A549 (cell line): Measurements from ENCODE around the gene OR1S2. TPM values are rescaled to one million over a fixed set of nuclear protein-coding genes. Genes with fewer than 3 reads are reported as not detected.

ENCODE experiments used
- ATAC-seq, 2 experiments: fragments of 200-7000 bp in 1 of 2; fragments of >200 bp in 1 of 2; cut with Nextera tagmentation in 1 of 2; cut with Tn5 transposase in 1 of 2; 3 replicates each; pipeline versions ENCODE4 v1.8.0 to v1.9.1; 2018 to 2020; ENCODE audit warnings: mild to moderate bottlenecking in 1 of 2, moderate library complexity in 1 of 2
- CTCF ChIA-PET: fragments of 300-600 bp; sonication (Branson Sonifier 250); formaldehyde crosslinking; extraction: SDS; loops from one replicate; lab custom pipeline; 2021; ENCODE audit warnings: antibody characterized with exemption, inconsistent platforms; lab: Yijun Ruan, JAX
- POLR2A ChIA-PET: fragments of 350-600 bp; formaldehyde crosslinking; extraction: SDS; loops from one replicate; lab custom pipeline; 2021; ENCODE audit warnings: antibody characterized with exemption, inconsistent platforms; lab: Yijun Ruan, JAX
- DNase-seq, 2 experiments: peaks; one replicate each; pipeline versions ENCODE4 v3.0.0 to v3.0.0-alpha.2; 2011 to 2016; ENCODE audit warnings: low read depth in 1 of 2, low spot score in 1 of 2
- FAIRE-seq: peaks from 2 replicates; lab custom pipeline; 2011; peaks lifted over from hg19 to GRCh38; lab: Jason Lieb, UNC
- H3K27ac ChIP-seq, 2 experiments: fragments of >200 bp; sonication (Bioruptor Twin); formaldehyde crosslinking; 3 replicates each; pipeline ENCODE4 v1.5.1; 2016 to 2017
- H3K4me1 ChIP-seq: fragments of >200 bp; sonication (Bioruptor Twin); formaldehyde crosslinking; 3 replicates; pipeline ENCODE4 v1.6.1; 2016
- H3K4me2 ChIP-seq: fragments of >200 bp; sonication (Bioruptor Twin); formaldehyde crosslinking; 3 replicates; pipeline ENCODE4 v1.6.1; 2016
- H3K4me3 ChIP-seq: fragments of >200 bp; sonication (Bioruptor Twin); formaldehyde crosslinking; 3 replicates; pipeline ENCODE4 v1.5.1; 2016
- H3K9me3 ChIP-seq: fragments of >200 bp; sonication (Bioruptor Twin); formaldehyde crosslinking; 3 replicates; pipeline ENCODE4 v1.6.1; 2016
- BHLHE40 ChIP-seq: IDR thresholded peaks from 2 replicates; pipeline ENCODE4 v1.6.1; 2012; ENCODE audit warnings: low read depth, low read length, inconsistent platforms
- CBX2 ChIP-seq: fragments of 200-600 bp; sonication (generic); IDR thresholded peaks from 2 replicates; pipeline ENCODE4 v1.6.1; 2016; ENCODE audit warnings: low read depth, mild to moderate bottlenecking, borderline replicate concordance
- CHD2 ChIP-seq: fragments of 150-350 bp; IDR thresholded peaks from 2 replicates; pipeline ENCODE4 v1.6.1; 2014; ENCODE audit warnings: low read length; ENCODE audit not compliant: partially characterized antibody
- CHD4 ChIP-seq: fragments of 200-600 bp; sonication (generic); IDR thresholded peaks from 2 replicates; pipeline ENCODE4 v1.6.1; 2016; ENCODE audit warnings: antibody characterized with exemption, mild to moderate bottlenecking, borderline replicate concordance
- HEYL ChIP-seq: fragments of 250-450 bp; sonication (Bioruptor Pico); IDR thresholded peaks from 2 replicates; pipeline ENCODE4 v1.8.0; 2021; ENCODE audit warnings: mild to moderate bottlenecking, moderate library complexity
- JUN ChIP-seq, 2 experiments: fragments of >200 bp; sonication (Bioruptor Twin); formaldehyde crosslinking; IDR thresholded peaks; 2 replicates in 1 of 2; 3 replicates in 1 of 2; pipeline ENCODE4 v1.6.1; 2016 to 2017
- JUNB ChIP-seq: fragments of >200 bp; sonication (Bioruptor Twin); formaldehyde crosslinking; IDR thresholded peaks from 2 replicates; pipeline ENCODE4 v1.6.1; 2016
- KDM1A ChIP-seq: fragments of 200-600 bp; sonication (generic); IDR thresholded peaks from 2 replicates; pipeline ENCODE4 v1.6.1; 2016; ENCODE audit warnings: low read depth, mild to moderate bottlenecking
- KDM5A ChIP-seq: fragments of 200-600 bp; sonication (generic); IDR thresholded peaks from 2 replicates; pipeline ENCODE4 v1.6.1; 2016; ENCODE audit warnings: antibody characterized with exemption, mild to moderate bottlenecking
- MAFK ChIP-seq: fragments of 450-650 bp; IDR thresholded peaks from 2 replicates; pipeline ENCODE4 v1.6.1; 2014; ENCODE audit not compliant: partially characterized antibody
- MAX ChIP-seq: IDR thresholded peaks from 2 replicates; pipeline ENCODE4 v1.6.1; 2012
- NFE2L2 ChIP-seq: fragments of 150-350 bp; conservative IDR thresholded peaks from 2 replicates; pipeline ENCODE4 v1.6.1; 2014; ENCODE audit warnings: low read length
- NR3C1 ChIP-seq: fragments of >200 bp; sonication (Bioruptor Twin); formaldehyde crosslinking; IDR thresholded peaks from 3 replicates; pipeline ENCODE4 v1.6.1; 2017
- PHF8 ChIP-seq: fragments of 200-600 bp; sonication (generic); IDR thresholded peaks from 2 replicates; pipeline ENCODE4 v1.6.1; 2016; ENCODE audit warnings: low read depth, mild to moderate bottlenecking, antibody characterized with exemption, moderate library complexity, borderline replicate concordance
- RARB ChIP-seq: fragments of 250-450 bp; sonication (Bioruptor Pico); IDR thresholded peaks from 2 replicates; pipeline ENCODE4 v1.8.0; 2021; ENCODE audit warnings: mild to moderate bottlenecking, moderate library complexity
- RCOR1 ChIP-seq: fragments of 150-350 bp; IDR thresholded peaks from 2 replicates; pipeline ENCODE4 v1.6.1; 2014; ENCODE audit warnings: antibody characterized with exemption, low read length, low read depth
- RFX5 ChIP-seq: fragments of 450-650 bp; IDR thresholded peaks from 2 replicates; pipeline ENCODE4 v1.7.1; 2014; ENCODE audit warnings: antibody characterized with exemption, mild to moderate bottlenecking, moderate library complexity
- SMC3 ChIP-seq: fragments of >200 bp; sonication (Bioruptor Twin); formaldehyde crosslinking; IDR thresholded peaks from 3 replicates; pipeline ENCODE4 v1.6.1; 2018; ENCODE audit warnings: inconsistent platforms
- TFCP2L1 ChIP-seq: fragments of 250-450 bp; sonication (Bioruptor Pico); IDR thresholded peaks from 2 replicates; pipeline ENCODE4 v1.5.0; 2021; ENCODE audit warnings: mild to moderate bottlenecking
- TP53 ChIP-seq: fragments of 250-450 bp; sonication (Bioruptor Pico); IDR thresholded peaks from 2 replicates; pipeline ENCODE4 v1.5.0; 2021; ENCODE audit warnings: mild to moderate bottlenecking, moderate library complexity
- ZFP36 ChIP-seq: fragments of 450-650 bp; IDR thresholded peaks from 2 replicates; pipeline ENCODE4 v1.6.1; 2014; ENCODE audit warnings: borderline replicate concordance; ENCODE audit not compliant: partially characterized antibody
- ZNF302 ChIP-seq: fragments of 250-450 bp; sonication (Bioruptor Pico); IDR thresholded peaks from 2 replicates; pipeline ENCODE4 v1.9.0; 2021; ENCODE audit warnings: inconsistent platforms, mild to moderate bottlenecking, moderate library complexity
- WGBS: methylation state at CpG from one replicate; pipeline ENCODE4 v1.1.6; 2017; ENCODE audit errors: missing lambda C conversion rate; 5-methylcytosine and 5-hydroxymethylcytosine counted together
- polyA plus RNA-seq, 4 experiments: library from polyadenylated mRNA; depleted of rRNA in 3 of 4; stranded (reverse); fragments of >200 nt; fragmentation: RNase III in 1 of 4; extraction: RNeasy Plus Mini Kit Qiagen cat#74134 plus additional on column Dnase treatment in 1 of 4; gene quantifications; 2 replicates in 3 of 4; 3 replicates in 1 of 4; pipeline ENCODE4 v1.2.3, GENCODE V29; 2011 to 2017
- TF ChIP-seq, protein P1 (sequence below): fragments of 250-450 bp; sonication (Bioruptor Pico); IDR thresholded peaks from 2 replicates; pipeline ENCODE4 v1.5.0; 2020; ENCODE audit warnings: low read depth, mild to moderate bottlenecking, moderate library complexity
- TF ChIP-seq, protein P2 (sequence below): fragments of >200 bp; sonication (Bioruptor Twin); formaldehyde crosslinking; IDR thresholded peaks from 3 replicates; pipeline ENCODE4 v1.6.1; 2016
- TF ChIP-seq, protein P3 (sequence below): fragments of 250-450 bp; sonication (Bioruptor Pico); IDR thresholded peaks from 2 replicates; pipeline ENCODE4 v1.5.0; 2021; ENCODE audit warnings: mild to moderate bottlenecking, moderate library complexity, borderline replicate concordance
- TF ChIP-seq, protein P4 (sequence below): fragments of 450-650 bp; IDR thresholded peaks from 2 replicates; pipeline ENCODE4 v1.6.1; 2014; ENCODE audit warnings: antibody characterized with exemption
- TF ChIP-seq, protein P5 (sequence below): IDR thresholded peaks from 2 replicates; pipeline ENCODE4 v1.6.1; 2012; ENCODE audit warnings: low read depth, borderline replicate concordance

Gene OR1S2
- polyA plus RNA-seq, 2 of the 4 experiments (the other 2 are of a cell fraction) = not detected

DNA sequence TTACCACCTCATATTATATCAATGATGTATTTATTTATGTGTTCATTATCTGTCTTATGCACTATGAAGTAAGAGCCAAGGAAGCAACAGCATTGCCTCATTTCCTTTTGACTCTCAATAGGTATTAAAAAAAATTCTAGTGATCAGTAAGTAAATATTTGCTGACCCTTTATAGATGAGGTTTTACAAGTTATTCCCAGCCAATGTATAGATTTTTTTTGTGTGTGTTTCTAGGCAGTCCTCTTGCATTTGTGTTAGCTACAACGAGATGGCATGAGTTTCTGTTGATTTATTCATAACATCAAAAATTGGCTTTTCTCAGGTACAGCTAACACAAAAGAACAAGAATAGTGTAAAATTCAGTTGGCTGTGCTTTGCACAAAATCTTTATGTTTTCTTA is 4.7 kb downstream of the OR1S2 start:
- no peak overlapping the region for H3K4me2 ChIP-seq
- ChIA-PET CTCF (no interaction called here), POLR2A (no interaction called here)
- H3K9me3 ChIP-seq = no peaks in the 10 kb centered on the region
- no peak for FAIRE-seq
- TF ChIP-seq, protein P1, sequence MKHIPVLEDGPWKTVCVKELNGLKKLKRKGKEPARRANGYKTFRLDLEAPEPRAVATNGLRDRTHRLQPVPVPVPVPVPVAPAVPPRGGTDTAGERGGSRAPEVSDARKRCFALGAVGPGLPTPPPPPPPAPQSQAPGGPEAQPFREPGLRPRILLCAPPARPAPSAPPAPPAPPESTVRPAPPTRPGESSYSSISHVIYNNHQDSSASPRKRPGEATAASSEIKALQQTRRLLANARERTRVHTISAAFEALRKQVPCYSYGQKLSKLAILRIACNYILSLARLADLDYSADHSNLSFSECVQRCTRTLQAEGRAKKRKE = no peak
- TF ChIP-seq SMC3 (no peak), PHF8 (no peak), JUN (IDR thresholded peaks at IDR 0.05) (no peak), NR3C1 (no peak), MAFK (no peak)
- H3K4me3 ChIP-seq = no peak overlapping the region
- ATAC-seq = no peak
- 7% methylated on average over 1 of the region's 1 CpG for whole genome bisulfite sequencing
- H3K27ac ChIP-seq = no peak overlapping the region
- no peak for DNase-seq
- no peaks in the 10 kb centered on the region for H3K4me1 ChIP-seq

- H3K27ac ChIP-seq = no peak overlapping the region
- POLR2A ChIA-PET = no interaction called here
- no peaks in the 10 kb centered on the region for H3K4me1 ChIP-seq
- H3K4me2 ChIP-seq = no peak overlapping the region
- WGBS = 33% methylated on average over 2 of the region's 2 CpGs
- DNase-seq (no peak), ATAC-seq (no peak), FAIRE-seq (no peak)
- H3K9me3 ChIP-seq = no peaks in the 10 kb centered on the region
- no peak overlapping the region for H3K4me3 ChIP-seq
- CTCF ChIA-PET = no interaction called here
- TF ChIP-seq RARB (no peak), MAFK (peak; percentile 69), PHF8 (no peak), NFE2L2 (peak; percentile 41; the same call in 1 of the 2 replicates), MAX (no peak)
These were observed 8.0 kb downstream of the OR1S2 start for GRCh38 chr11:58195939-58196338.

GRCh38 chr11:58193391-58193790 is 10.6 kb downstream of the OR1S2 start:
- FAIRE-seq (no peak), DNase-seq (no peak)
- no peak overlapping the region for H3K4me2 ChIP-seq

DNA sequence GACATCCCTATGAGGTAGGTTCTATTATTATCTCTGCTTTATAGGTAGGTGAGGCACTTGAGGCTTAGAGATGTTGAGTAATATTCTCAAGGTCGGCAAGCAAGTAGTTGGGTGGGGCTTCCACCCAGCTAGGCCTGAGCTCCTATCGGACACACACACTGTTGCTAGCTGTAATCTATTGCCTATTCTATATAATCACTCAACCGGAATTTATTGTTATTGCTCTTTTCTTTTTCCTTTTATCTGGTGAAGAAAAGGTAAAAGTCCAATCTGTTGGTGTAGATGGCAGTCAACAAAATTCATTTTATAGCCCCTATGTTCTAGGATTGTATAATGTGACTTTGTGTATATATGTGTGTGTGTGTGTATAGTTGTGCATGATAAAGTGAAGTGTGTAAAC is 11.7 kb downstream of the OR1S2 start:
- Histone ChIP-seq H3K4me3 (no peak overlapping the region), H3K27ac (no peak overlapping the region), H3K4me2 (no peak overlapping the region), H3K9me3 (no peaks in the 10 kb centered on the region), H3K4me1 (no peaks in the 10 kb centered on the region)
- DNase-seq = no peak
- no peak for TF ChIP-seq CHD4
- TF ChIP-seq, protein P2, sequence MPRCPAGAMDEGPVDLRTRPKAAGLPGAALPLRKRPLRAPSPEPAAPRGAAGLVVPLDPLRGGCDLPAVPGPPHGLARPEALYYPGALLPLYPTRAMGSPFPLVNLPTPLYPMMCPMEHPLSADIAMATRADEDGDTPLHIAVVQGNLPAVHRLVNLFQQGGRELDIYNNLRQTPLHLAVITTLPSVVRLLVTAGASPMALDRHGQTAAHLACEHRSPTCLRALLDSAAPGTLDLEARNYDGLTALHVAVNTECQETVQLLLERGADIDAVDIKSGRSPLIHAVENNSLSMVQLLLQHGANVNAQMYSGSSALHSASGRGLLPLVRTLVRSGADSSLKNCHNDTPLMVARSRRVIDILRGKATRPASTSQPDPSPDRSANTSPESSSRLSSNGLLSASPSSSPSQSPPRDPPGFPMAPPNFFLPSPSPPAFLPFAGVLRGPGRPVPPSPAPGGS = no peak
- TF ChIP-seq, protein P3, sequence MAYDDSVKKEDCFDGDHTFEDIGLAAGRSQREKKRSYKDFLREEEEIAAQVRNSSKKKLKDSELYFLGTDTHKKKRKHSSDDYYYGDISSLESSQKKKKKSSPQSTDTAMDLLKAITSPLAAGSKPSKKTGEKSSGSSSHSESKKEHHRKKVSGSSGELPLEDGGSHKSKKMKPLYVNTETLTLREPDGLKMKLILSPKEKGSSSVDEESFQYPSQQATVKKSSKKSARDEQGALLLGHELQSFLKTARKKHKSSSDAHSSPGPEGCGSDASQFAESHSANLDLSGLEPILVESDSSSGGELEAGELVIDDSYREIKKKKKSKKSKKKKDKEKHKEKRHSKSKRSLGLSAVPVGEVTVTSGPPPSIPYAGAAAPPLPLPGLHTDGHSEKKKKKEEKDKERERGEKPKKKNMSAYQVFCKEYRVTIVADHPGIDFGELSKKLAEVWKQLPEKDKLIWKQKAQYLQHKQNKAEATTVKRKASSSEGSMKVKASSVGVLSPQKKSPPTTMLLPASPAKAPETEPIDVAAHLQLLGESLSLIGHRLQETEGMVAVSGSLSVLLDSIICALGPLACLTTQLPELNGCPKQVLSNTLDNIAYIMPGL (CRISPR knock-in tag) = no peak
- no peak for ATAC-seq
- FAIRE-seq = no peak
- CTCF ChIA-PET = no interaction called here
- POLR2A ChIA-PET = no interaction called here
- 14% methylated on average over 3 of the region's 3 CpGs for WGBS

More at GRCh38 chr11:58193391-58193790, 10.6 kb downstream of the OR1S2 start:
- ATAC-seq = no peak
- TF ChIP-seq CBX2 = no peak
- TF ChIP-seq CHD2 = no peak
- TF ChIP-seq RFX5 = no peak
- TF ChIP-seq ZNF302 (CRISPR knock-in tag) = no peak
- no peak for TF ChIP-seq KDM5A
- TF ChIP-seq TP53 (CRISPR knock-in tag) = no peak
- TF ChIP-seq ZFP36 = no peak
- TF ChIP-seq, protein P2 = no peak
- TF ChIP-seq HEYL (CRISPR knock-in tag) = no peak
- TF ChIP-seq KDM1A = no peak
- TF ChIP-seq BHLHE40 = no peak
- TF ChIP-seq JUNB = no peak
- TF ChIP-seq, protein P4, sequence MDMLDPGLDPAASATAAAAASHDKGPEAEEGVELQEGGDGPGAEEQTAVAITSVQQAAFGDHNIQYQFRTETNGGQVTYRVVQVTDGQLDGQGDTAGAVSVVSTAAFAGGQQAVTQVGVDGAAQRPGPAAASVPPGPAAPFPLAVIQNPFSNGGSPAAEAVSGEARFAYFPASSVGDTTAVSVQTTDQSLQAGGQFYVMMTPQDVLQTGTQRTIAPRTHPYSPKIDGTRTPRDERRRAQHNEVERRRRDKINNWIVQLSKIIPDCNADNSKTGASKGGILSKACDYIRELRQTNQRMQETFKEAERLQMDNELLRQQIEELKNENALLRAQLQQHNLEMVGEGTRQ = no peak
- TF ChIP-seq CHD4 = no peak
- TF ChIP-seq RCOR1 = no peak
- TF ChIP-seq, protein P5, sequence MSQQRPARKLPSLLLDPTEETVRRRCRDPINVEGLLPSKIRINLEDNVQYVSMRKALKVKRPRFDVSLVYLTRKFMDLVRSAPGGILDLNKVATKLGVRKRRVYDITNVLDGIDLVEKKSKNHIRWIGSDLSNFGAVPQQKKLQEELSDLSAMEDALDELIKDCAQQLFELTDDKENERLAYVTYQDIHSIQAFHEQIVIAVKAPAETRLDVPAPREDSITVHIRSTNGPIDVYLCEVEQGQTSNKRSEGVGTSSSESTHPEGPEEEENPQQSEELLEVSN = no peak
- no peak for TF ChIP-seq TFCP2L1 (CRISPR knock-in tag)
- TF ChIP-seq, all 56 proteins: peak for 0
- ChIA-PET CTCF (no interaction called here), POLR2A (no interaction called here)
- Histone ChIP-seq H3K4me1 (no peaks in the 10 kb centered on the region), H3K27ac (no peak overlapping the region), H3K4me3 (no peak overlapping the region), H3K9me3 (no peaks in the 10 kb centered on the region)
